HCT116 (cell line): ENCODE data around the gene ASIC1. TPM values are rescaled to one million over a fixed set of nuclear protein-coding genes. Genes with fewer than 3 reads are reported as not detected.

Experiments
- ATAC-seq: fragments of 200-7000 bp; cut with Tn5 transposase; 2 replicates; pipeline ENCODE4 v1.9.1; 2020; ENCODE audit warnings: mild to moderate bottlenecking, moderate library complexity
- BruUV-seq: library from RNA; stranded (reverse); fragments of 400-500 nt; replicated peaks from 2 replicates; lab custom pipeline; 2021; lab: Mats Ljungman, UMichigan
- CTCF ChIA-PET: fragments of 300-600 bp; sonication (Branson Sonifier 250); formaldehyde crosslinking; loops from one replicate; lab custom pipeline; 2021; ENCODE audit warnings: antibody characterized with exemption; lab: Charles Lee
- POLR2A ChIA-PET: fragments of 300-600, 350-600 bp; sonication (Branson Sonifier 250); formaldehyde crosslinking; loops from one replicate; lab custom pipeline; 2021; ENCODE audit warnings: antibody characterized with exemption; lab: Charles Lee
- RAD21 ChIA-PET, 2 experiments: fragments of 300-600 bp; sonication (Branson Sonifier 250); formaldehyde crosslinking; loops; one replicate each; lab custom pipeline; 2023; ENCODE audit warnings: low total read pairs in 2 of 2; ENCODE audit not compliant: uncharacterized antibody in 2 of 2, unreplicated experiment in 2 of 2, low non-redundant PET in 1 of 2; lab: Charles Lee
- DNase-seq: peaks from one replicate; pipeline ENCODE4 v3.0.0-alpha.2; 2010; ENCODE audit warnings: low read depth, low spot score
- H2AFZ ChIP-seq: fragments of 200-600 bp; shearing (Covaris generic), sonication (generic); 2 replicates; pipeline ENCODE4 v1.6.1; 2017; ENCODE audit warnings: low read depth, mixed run types, mixed read lengths, antibody characterized with exemption, low read length; ENCODE audit not compliant: poor library complexity, severe bottlenecking
- H3K27ac ChIP-seq: 2 replicates; pipeline ENCODE4 v1.5.1; 2012; ENCODE audit warnings: low read depth, low read length
- H3K27me3 ChIP-seq: fragments of 200-600 bp; sonication (generic); 2 replicates; pipeline ENCODE4 v1.6.1; 2016; ENCODE audit warnings: mixed run types, low read length, mixed read lengths; ENCODE audit not compliant: insufficient read depth
- H3K36me3 ChIP-seq, 2 experiments: fragments of 200-500 bp in 1 of 2; fragments of 200-600 bp in 1 of 2; sonication (Bioruptor generic) in 1 of 2; sonication (generic) in 1 of 2; 2 replicates each; pipeline versions ENCODE4 v1.5.1 to v1.6.1; 2014 to 2016; ENCODE audit warnings: low read length in 2 of 2, inconsistent platforms in 1 of 2, mixed read lengths in 1 of 2, mixed run types in 1 of 2; ENCODE audit not compliant: insufficient read depth in 2 of 2, control insufficient read depth in 1 of 2
- H3K4me1 ChIP-seq, 2 experiments: fragments of 200-600 bp in 1 of 2; sonication (generic) in 1 of 2; 2 replicates each; pipeline versions ENCODE4 v1.5.1 to v1.6.1; 2012 to 2017; ENCODE audit warnings: low read length in 2 of 2, inconsistent platforms in 1 of 2, mild to moderate bottlenecking in 1 of 2, mixed read lengths in 1 of 2, mixed run types in 1 of 2, moderate library complexity in 1 of 2; ENCODE audit not compliant: insufficient read depth in 2 of 2, control insufficient read depth in 1 of 2
- H3K4me2 ChIP-seq: fragments of 200-600 bp; sonication (generic); 2 replicates; pipeline ENCODE4 v1.6.1; 2017; ENCODE audit warnings: mixed run types, low read length, mixed read lengths
- H3K4me3 ChIP-seq, 2 experiments: fragments of 200-600 bp in 1 of 2; sonication (generic) in 1 of 2; replicated peaks in 1 of 2; 2 replicates each; pipeline ENCODE4 v1.5.1; 2011 to 2016; ENCODE audit warnings: low read length in 2 of 2, control low read depth in 1 of 2, low read depth in 1 of 2, mild to moderate bottlenecking in 1 of 2, mixed read lengths in 1 of 2, mixed run types in 1 of 2
- H3K79me2 ChIP-seq: fragments of 200-600 bp; sonication (generic); 2 replicates; pipeline ENCODE4 v1.6.1; 2017; ENCODE audit warnings: mild to moderate bottlenecking, mixed run types, low read length, moderate library complexity, mixed read lengths; ENCODE audit not compliant: insufficient read depth
- H3K9ac ChIP-seq: fragments of 200-600 bp; sonication (generic); 2 replicates; pipeline ENCODE4 v1.6.1; 2016; ENCODE audit warnings: low read length, mixed read lengths
- H3K9me2 ChIP-seq: fragments of 200-600 bp; sonication (generic), shearing (Covaris generic); 2 replicates; pipeline ENCODE4 v1.6.1; 2017; ENCODE audit warnings: mixed run types, mild to moderate bottlenecking, moderate library complexity; ENCODE audit not compliant: insufficient read depth
- H3K9me3 ChIP-seq, 2 experiments: fragments of 200-500 bp in 1 of 2; fragments of 200-600 bp in 1 of 2; sonication (Bioruptor generic) in 1 of 2; sonication (generic) in 1 of 2; 2 replicates each; pipeline ENCODE4 v1.6.1; 2014 to 2017; ENCODE audit warnings: low read length in 2 of 2, mixed read lengths in 2 of 2, inconsistent platforms in 1 of 2, low read depth in 1 of 2, mild to moderate bottlenecking in 1 of 2, mixed run types in 1 of 2, moderate library complexity in 1 of 2; ENCODE audit not compliant: control insufficient read depth in 1 of 2, insufficient read depth in 1 of 2
- H4K20me1 ChIP-seq: fragments of 200-600 bp; sonication (generic), shearing (Covaris generic); 2 replicates; pipeline ENCODE4 v1.6.1; 2017; ENCODE audit warnings: mixed run types, mild to moderate bottlenecking, moderate library complexity; ENCODE audit not compliant: insufficient read depth
- CBX3 ChIP-seq: IDR thresholded peaks from 2 replicates; pipeline ENCODE4 v1.6.1; 2012; ENCODE audit warnings: low read depth
- CEBPB ChIP-seq: IDR thresholded peaks from 2 replicates; pipeline ENCODE4 v1.6.1; 2012; ENCODE audit warnings: low read depth
- EGR1 ChIP-seq: IDR thresholded peaks from 2 replicates; pipeline ENCODE4 v1.6.1; 2012; ENCODE audit warnings: low read depth
- ELF1 ChIP-seq: IDR thresholded peaks from 2 replicates; pipeline ENCODE4 v1.6.1; 2012; ENCODE audit warnings: low read depth, borderline replicate concordance
- EZH2 ChIP-seq: fragments of 200-600 bp; sonication (generic); IDR thresholded peaks from 2 replicates; pipeline ENCODE4 v1.6.1; 2017; ENCODE audit warnings: antibody characterized with exemption, mixed run types
- EZH2phosphoT487 ChIP-seq: fragments of 200-600 bp; IDR thresholded peaks from 2 replicates; pipeline ENCODE4 v1.6.1; 2018; ENCODE audit warnings: antibody characterized with exemption, borderline replicate concordance
- JUND ChIP-seq: IDR thresholded peaks from 2 replicates; pipeline ENCODE4 v1.6.1; 2012
- POLR2A ChIP-seq: IDR thresholded peaks from 2 replicates; pipeline ENCODE4 v1.7.0; 2011; ENCODE audit warnings: borderline replicate concordance; ENCODE audit not compliant: insufficient read depth, insufficient read length; ENCODE audit errors: extremely low read depth
- POLR2AphosphoS5 ChIP-seq: IDR thresholded peaks from 2 replicates; pipeline ENCODE4 v1.6.1; 2011; ENCODE audit warnings: mild to moderate bottlenecking, low read depth, low read length, moderate library complexity
- RAD21 ChIP-seq: IDR thresholded peaks from 2 replicates; pipeline ENCODE4 v1.6.1; 2012; ENCODE audit warnings: low read depth, mild to moderate bottlenecking
- SIN3A ChIP-seq: IDR thresholded peaks from 2 replicates; pipeline ENCODE4 v1.6.1; 2012; ENCODE audit warnings: low read depth
- SP1 ChIP-seq: IDR thresholded peaks from 2 replicates; pipeline ENCODE4 v1.6.1; 2012; ENCODE audit warnings: low read depth
- SRF ChIP-seq: IDR thresholded peaks from 2 replicates; pipeline ENCODE4 v1.6.1; 2012; ENCODE audit warnings: low read depth
- TCF7L2 ChIP-seq: IDR thresholded peaks from 2 replicates; pipeline ENCODE4 v1.7.0; 2011; ENCODE audit warnings: borderline replicate concordance, inconsistent platforms; ENCODE audit not compliant: insufficient read depth, insufficient read length; ENCODE audit errors: extremely low read depth
- YY1 ChIP-seq: IDR thresholded peaks from 2 replicates; pipeline ENCODE4 v1.6.1; 2011; ENCODE audit warnings: low read length, low read depth, moderate library complexity, mild to moderate bottlenecking; ENCODE audit not compliant: insufficient replicate concordance; ENCODE audit errors: extremely low read depth
- ZFX ChIP-seq: fragments of 450-650 bp; IDR thresholded peaks from 2 replicates; pipeline ENCODE4 v1.6.1; 2017
- ZNF274 ChIP-seq: fragments of 200-500 bp; sonication (Bioruptor generic); IDR thresholded peaks from 2 replicates; pipeline ENCODE4 v1.6.1; 2014; ENCODE audit warnings: mild to moderate bottlenecking, low read depth, low read length, inconsistent platforms
- intact Hi-C: fragments of 100-400 bp; cut with micrococcal nuclease; formaldehyde crosslinking; loops from 2 replicates; pipeline ENCODE4 v1.10.0; 2022
- total RNA-seq: library from RNA; stranded (reverse); gene quantifications from one replicate; pipeline ENCODE4 v1.2.1, GENCODE V29; 2021; ENCODE audit not compliant: unreplicated experiment
- TF ChIP-seq, protein P1 (sequence below): IDR thresholded peaks from 2 replicates; pipeline ENCODE4 v1.6.1; 2012
- TF ChIP-seq, protein P2 (sequence below): IDR thresholded peaks from 2 replicates; pipeline ENCODE4 v1.6.1; 2012
- TF ChIP-seq, protein P3 (sequence below): IDR thresholded peaks from 2 replicates; pipeline ENCODE4 v1.6.1; 2012; ENCODE audit warnings: low read depth

The ASIC1 gene
- total RNA-seq, 1 experiment from 2014 or later, result 28.9 TPM

DNA sequence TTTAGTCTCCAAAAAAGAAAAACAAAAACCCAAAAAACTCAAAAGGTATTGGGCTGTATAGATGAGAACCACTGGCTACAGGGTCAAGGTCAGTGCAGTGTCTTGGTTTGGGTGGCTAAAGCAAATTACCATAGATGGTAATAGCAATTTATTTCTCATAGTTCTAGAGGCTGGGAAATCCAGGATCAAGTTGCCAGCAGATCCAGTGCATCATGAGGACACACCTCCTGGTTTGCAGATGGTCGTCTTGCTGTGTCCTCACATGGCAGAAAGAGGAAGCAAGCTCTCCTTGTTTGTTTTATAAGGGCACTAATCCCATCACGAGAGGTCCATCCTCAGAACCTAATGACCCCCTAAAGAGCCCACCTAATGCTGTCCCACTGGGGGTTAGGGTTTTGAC is 65.8 kb downstream of the ASIC1 start:
- Histone ChIP-seq H3K9me3 (no peaks in the 10 kb centered on the region), H4K20me1 (no peaks in the 10 kb centered on the region)
- TF ChIP-seq ELF1 (no peak), SRF (no peak), EZH2phosphoT487 (no peak), CBX3 (no peak), JUND (no peak), SP1 (no peak), SIN3A (no peak), CEBPB (no peak), YY1 (no peak), RAD21 (no peak), EGR1 (no peak), EZH2 (no peak), ZFX (no peak), POLR2A (no peak), POLR2AphosphoS5 (no peak), ZNF274 (no peak), TCF7L2 (no peak)
- TF ChIP-seq, protein P1, sequence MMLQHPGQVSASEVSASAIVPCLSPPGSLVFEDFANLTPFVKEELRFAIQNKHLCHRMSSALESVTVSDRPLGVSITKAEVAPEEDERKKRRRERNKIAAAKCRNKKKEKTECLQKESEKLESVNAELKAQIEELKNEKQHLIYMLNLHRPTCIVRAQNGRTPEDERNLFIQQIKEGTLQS, result no peak
- TF ChIP-seq, protein P2, sequence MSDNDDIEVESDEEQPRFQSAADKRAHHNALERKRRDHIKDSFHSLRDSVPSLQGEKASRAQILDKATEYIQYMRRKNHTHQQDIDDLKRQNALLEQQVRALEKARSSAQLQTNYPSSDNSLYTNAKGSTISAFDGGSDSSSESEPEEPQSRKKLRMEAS, result no peak
- TF ChIP-seq, protein P3, sequence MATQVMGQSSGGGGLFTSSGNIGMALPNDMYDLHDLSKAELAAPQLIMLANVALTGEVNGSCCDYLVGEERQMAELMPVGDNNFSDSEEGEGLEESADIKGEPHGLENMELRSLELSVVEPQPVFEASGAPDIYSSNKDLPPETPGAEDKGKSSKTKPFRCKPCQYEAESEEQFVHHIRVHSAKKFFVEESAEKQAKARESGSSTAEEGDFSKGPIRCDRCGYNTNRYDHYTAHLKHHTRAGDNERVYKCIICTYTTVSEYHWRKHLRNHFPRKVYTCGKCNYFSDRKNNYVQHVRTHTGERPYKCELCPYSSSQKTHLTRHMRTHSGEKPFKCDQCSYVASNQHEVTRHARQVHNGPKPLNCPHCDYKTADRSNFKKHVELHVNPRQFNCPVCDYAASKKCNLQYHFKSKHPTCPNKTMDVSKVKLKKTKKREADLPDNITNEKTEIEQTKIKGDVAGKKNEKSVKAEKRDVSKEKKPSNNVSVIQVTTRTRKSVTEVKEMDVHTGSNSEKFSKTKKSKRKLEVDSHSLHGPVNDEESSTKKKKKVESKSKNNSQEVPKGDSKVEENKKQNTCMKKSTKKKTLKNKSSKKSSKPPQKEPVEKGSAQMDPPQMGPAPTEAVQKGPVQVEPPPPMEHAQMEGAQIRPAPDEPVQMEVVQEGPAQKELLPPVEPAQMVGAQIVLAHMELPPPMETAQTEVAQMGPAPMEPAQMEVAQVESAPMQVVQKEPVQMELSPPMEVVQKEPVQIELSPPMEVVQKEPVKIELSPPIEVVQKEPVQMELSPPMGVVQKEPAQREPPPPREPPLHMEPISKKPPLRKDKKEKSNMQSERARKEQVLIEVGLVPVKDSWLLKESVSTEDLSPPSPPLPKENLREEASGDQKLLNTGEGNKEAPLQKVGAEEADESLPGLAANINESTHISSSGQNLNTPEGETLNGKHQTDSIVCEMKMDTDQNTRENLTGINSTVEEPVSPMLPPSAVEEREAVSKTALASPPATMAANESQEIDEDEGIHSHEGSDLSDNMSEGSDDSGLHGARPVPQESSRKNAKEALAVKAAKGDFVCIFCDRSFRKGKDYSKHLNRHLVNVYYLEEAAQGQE, result no peak
- TF ChIP-seq, all 23 proteins: peak for 0
- H3K9ac ChIP-seq, result no peak overlapping the region
- H2AFZ ChIP-seq, result no peak overlapping the region
- H3K79me2 ChIP-seq, result peaks cover 12% of the 10 kb centered on the region
- H3K4me1 ChIP-seq, result no peaks in the 10 kb centered on the region
- no peak overlapping the region for H3K4me2 ChIP-seq
- ChIA-PET RAD21 (no interaction called here), POLR2A (no interaction called here), CTCF (no interaction called here)
- DNase-seq (no peak), ATAC-seq (no peak)
- intact Hi-C loops, result no loop called here
- BruUV-seq, result no TSS peak
- H3K27me3 ChIP-seq, result no peaks in the 10 kb centered on the region
- no peak overlapping the region for H3K4me3 ChIP-seq
- no peak overlapping the region for H3K27ac ChIP-seq
- H3K9me2 ChIP-seq, result no peaks in the 10 kb centered on the region
- H3K36me3 ChIP-seq, result peaks cover 2 to 13% of the 10 kb centered on the region in 2 experiments; a peak in 2 of 4 replicates
